Fibroblast of skin of left biceps (primary cell): ENCODE measurements around the gene PC.
A peak's percentile ranks its signal among the peaks of the same experiment; 100 is the strongest.
"Not testable (repeated sequence)": the region's sequence is repeated elsewhere in the genome, so short reads cannot be mapped to it uniquely, and the experiment has no call there.

Experiments used
- DNase-seq, 2 experiments: peaks; one replicate each; pipeline ENCODE4 v3.0.0-alpha.2; 2013; ENCODE audit warnings: low read depth in 2 of 2

PC gene

DNA sequence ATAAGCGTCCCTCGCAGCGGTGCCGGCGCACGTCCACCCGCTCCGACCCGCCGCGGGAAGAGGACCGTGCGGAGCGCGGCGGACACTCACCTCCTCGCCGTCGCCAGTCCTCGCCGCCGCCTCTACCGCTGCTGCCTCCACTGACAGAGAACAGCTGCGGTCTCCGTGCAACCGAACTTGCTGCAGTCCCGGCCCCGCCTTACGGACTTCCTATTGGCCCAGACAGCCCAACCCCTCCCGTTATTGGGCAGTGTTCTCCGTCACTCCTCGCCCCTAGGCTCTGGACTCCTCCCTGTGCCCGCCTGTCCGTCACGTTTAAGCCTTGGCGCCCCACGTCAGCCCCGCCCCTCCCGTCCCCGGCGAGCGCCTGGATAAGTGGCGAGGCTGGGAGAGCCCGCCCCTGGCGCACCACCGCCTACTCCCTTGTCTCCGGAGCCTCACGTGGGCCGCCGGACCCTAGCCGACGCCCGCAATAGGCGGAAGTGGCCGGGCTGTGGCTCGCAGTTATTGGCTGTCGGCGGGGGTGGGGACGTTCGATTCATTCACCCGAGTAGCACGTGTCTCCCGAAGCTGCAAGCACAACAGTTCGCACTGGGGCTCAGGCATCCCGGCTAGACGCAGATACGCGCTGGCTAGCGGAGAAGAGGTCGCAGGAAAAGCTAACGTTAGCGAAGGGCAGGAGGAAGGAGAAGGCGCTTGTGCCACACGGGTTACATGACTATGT is at the start of gene PC:
Gene PC, minus strand, starts transcription at position 152 of the 724 bp plus-strand sequence. CDS start 86,224 bp downstream, outside the sequence.
- DNase-seq = peak; percentile 99 to 100

GRCh38 chr11:67007126-67007525 is 48.9 kb upstream of the PC start:
- DNase-seq = no peak

DNA sequence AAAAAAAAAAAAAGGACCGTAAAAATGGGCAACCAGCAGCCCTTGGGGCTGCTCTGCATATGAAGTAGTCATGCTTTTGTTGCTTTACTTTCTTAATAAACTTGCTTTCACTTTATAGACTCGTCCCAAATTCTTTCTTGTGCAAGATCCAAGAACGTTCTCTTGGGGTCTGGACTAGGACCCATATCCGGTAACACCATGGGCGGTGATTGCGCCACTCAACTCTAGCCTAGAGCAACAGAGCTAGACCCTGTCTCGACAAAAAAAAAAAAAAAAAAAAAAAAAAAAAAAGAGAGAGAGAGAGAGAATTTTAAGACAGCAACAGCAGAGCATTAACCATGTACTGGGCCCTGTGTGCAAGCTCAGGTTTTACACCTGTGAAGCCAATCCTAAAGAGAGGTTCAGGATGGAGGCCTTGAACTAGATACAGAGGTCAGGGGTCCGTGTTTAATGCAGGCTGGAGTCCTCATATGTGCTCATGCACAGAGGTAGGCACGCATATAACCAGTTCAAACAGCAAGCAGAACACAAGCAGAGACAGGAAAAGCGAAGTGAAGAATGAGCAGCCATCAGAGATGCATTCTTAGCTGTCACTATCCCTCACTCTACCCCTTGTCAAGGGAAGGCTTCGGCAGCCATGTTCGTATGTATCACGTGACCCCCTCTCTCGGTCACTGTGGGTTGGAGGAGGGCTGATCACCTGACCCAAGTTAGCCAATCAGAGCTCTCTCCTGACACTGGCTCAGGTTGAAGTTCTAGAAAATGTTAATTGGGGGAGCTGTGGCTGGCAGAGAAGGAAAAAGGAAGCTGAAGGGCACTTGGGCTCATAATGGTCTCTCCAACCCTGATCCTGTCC is 48.1 kb upstream of the PC start:
- no peak for DNase-seq

- not testable (repeated sequence) for DNase-seq
These were observed 47.0 kb upstream of the PC start for GRCh38 chr11:67005200-67005599.

- no peak for DNase-seq
These were observed 44.8 kb upstream of the PC start for GRCh38 chr11:67002921-67003411.

DNA sequence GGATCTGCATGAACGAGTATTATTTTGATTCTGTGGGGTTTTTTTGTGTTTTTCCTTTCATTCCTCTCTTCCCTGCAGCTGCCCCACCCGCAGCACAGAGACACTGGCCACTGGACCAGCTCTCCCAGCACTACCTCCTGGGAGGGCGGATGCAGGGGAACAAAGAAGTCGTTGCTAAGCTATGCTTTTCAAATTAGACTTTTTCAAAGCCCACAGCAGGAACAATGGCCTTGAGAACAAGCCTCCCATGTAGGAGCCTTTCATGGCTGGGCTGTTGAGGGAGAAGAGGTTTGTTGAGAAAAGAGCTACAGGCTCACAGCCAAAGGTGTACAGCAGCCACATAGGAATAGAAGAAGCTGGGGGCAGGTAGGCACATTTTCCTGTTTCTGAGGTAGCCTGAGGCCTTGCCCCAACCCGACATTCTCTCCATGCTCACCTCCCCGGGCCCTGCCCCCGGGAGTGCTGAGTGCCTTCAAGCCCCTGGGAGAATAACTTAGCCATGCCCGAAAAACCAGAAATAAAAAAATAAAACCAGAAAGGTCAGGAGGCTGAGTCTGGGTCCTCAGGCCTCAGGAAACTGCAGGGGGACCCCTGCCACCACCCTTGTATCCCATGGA is 44.2 kb upstream of the PC start:
- DNase-seq = no peak

DNA sequence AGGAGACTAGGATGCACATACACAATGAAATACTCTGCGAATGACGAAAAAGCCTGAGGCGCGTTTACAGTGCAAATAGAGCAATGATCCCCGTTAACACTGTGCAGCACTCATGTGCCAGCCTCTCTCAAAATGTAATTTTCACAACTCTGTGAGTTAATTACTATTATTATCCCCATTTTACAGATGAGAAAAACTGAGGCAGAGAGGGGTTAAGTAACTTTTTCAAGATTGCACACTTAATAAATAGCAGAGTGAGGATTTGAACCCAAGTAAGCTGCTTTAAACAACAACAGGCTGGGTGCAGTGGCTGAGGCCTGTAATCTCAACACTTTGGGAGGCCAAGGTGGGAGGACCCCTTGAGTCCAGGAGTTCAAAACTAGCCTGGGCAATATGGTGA is 43.1 kb upstream of the PC start:
- DNase-seq = no peak

DNA sequence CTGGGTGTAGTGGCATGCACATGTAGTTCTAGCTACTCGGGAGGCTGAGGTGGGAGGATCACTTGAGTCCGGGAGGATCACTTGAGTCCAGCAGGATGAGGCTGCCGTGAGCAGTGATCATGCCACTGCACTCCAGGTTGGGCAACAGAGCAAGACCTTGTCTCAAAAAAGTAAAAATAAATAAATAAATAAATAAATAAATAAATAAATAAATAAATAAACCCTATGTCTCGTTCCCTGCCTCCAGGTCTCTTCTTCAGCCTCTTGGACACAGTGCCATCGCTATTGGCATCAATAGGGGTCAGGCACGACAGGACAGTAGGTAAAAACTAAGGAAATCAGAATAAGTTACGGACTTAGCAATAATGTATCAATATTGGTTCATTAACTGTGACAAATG is 41.4 kb upstream of the PC start:
- no peak for DNase-seq

GRCh38 chr11:66996609-66997273 is 38.6 kb upstream of the PC start:
- DNase-seq = no peak

- DNase-seq = no peak
These were observed 33.9 kb upstream of the PC start for GRCh38 chr11:66992041-66992440.

- DNase-seq = not testable (repeated sequence)
These were observed 31.2 kb upstream of the PC start for GRCh38 chr11:66989360-66989759.

GRCh38 chr11:66988741-66989140 is 30.6 kb upstream of the PC start:
- not testable (repeated sequence) for DNase-seq

- no peak for DNase-seq
These were observed 29.9 kb upstream of the PC start for GRCh38 chr11:66987924-66988637.

DNA sequence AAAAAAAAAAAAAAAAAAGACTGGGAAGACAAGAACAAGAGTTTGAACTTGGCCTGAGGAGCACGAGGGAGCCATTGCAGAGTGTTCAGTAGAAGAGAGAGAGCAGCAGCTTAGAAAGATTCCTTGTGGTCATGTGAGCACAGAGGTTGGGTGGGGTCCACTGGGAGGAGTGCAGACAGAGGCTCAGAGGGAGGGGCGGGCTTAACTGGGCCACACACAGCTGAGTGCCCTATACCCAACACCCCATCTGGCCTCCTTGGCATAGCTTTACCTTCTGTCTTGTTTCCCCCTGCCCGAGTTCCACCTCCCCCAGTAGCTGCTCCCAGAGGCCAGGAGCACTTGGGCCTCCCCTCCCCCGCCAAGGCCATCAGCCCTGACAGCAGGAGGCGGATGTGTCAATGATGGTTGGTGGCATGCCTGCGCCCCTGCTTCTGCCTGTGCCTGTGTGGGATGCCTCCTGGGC is 29.0 kb upstream of the PC start:
- no peak for DNase-seq

GRCh38 chr11:66986178-66986545 is 28.0 kb upstream of the PC start:
- DNase-seq = no peak

- no peak for DNase-seq
These were observed 27.5 kb upstream of the PC start for GRCh38 chr11:66985508-66986177.

DNA sequence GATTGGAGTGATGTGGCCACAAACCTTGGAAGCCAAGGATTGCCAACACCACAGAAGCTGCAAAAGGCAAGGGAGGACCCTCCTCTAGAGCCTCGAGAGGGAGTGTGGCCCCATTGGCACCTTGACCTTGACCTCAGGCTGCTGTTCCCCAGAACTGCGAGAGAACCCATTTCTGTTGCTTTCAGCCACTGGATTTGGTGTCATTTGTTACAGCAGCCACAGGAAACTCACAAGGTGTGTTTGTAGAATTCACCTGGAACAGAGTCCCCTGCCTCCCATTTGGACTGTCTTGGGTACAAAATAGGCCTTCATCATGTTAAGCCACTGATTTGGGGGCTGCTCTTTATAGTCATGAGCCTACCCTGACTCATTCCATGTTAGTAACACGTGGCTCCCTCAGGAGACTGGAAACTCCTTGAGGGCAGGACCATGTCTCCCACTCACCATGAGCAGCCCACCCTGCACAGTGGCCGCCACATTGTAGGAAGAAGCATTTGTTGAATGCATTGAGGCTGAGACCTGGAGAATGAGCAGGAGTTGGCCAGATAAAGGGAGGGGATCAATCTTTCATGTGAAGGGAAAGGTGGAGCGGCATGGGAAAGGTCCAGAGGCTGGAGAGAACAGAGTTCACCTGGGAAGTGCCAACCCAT is 25.2 kb upstream of the PC start:
- DNase-seq = no peak

DNA sequence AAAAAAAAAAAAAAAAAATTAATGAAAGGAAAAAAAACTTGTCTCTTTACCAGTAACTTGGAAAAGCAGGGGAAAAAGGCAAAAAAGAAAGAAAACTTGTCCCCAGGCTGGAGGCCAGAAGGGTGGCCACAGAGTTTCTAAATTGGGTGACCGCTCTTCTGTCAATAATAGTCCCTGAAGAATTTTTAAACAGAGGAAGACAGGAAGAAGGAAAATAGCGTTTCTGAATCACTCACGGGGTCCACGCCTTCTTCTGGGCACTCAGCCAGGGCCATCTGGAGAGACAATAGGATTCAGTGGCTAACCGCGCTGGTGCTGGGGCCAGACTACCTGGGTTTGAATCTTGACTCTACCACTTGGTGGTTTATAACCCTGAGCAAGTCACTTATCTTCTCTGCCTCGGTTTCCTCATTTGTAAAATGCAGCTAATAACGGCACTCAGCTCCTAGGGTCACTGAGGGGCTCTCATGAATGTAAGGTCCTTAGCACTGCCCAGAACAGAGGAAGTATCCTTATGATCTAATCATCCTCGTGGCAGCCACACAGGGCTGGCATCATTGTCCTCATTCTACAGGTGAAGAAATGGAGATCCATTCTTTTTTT is 23.9 kb upstream of the PC start:
- DNase-seq = peak; percentile 80 to 81

DNA sequence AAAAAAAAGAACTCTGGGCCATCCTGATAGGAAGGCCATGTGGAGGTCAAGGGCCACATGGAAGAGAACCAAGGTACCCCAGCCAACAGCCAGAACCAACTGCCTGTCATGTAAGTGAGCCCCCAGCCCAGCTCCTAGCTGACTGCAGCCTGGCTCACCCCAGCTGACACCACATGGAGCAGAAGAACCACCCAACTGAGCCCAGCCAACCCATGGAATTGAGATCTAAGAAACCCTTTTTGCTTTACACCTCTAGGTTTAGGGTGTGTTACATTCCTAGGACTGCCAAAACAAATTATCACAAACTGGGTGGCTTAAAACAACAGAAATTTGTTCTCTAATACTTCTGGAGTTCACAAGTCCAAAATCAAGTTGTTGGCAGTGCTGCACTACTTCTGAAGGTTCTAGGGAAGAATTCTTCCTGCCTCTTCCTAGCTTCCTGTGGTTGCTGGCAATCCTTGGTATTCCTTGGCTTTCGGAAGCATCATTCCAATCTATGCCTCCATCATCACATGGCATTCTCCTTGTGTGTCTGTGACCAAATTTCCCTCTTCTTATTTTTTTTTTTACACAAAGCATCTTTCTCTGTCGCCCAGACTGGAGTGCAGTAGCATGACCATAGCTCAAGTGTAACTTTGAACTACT is 21.3 kb upstream of the PC start:
- DNase-seq = no peak
